HEK293 (cell line): ENCODE measurements around the gene CABP1.

Experiments
- HOXC10 ChIP-seq: sonication (generic); formaldehyde crosslinking; IDR thresholded peaks from 2 replicates; pipeline ENCODE4 v1.8.1; 2023; ENCODE audit warnings: mild to moderate bottlenecking, missing genetic modification reagents
- IKZF3 ChIP-seq: fragments of 450-650 bp; IDR thresholded peaks from 2 replicates; pipeline ENCODE4 v1.5.0; 2018; ENCODE audit warnings: missing biosample characterization, mild to moderate bottlenecking, missing genetic modification characterization, moderate library complexity
- RBAK ChIP-seq: fragments of 450-650 bp; formaldehyde crosslinking; IDR thresholded peaks from 2 replicates; pipeline ENCODE4 v1.5.1; 2016; ENCODE audit warnings: missing biosample characterization, missing genetic modification characterization
- WT1 ChIP-seq: fragments of 450-650 bp; formaldehyde crosslinking; IDR thresholded peaks from 2 replicates; pipeline ENCODE4 v1.5.1; 2016; ENCODE audit warnings: missing biosample characterization, missing genetic modification characterization
- ZNF146 ChIP-seq: fragments of 450-650 bp; formaldehyde crosslinking; IDR thresholded peaks from 2 replicates; pipeline ENCODE4 v1.5.1; 2016; ENCODE audit warnings: missing biosample characterization, missing genetic modification characterization
- ZNF335 ChIP-seq: fragments of 450-650 bp; formaldehyde crosslinking; conservative IDR thresholded peaks from 2 replicates; pipeline ENCODE4 v1.5.1; 2016; ENCODE audit warnings: missing biosample characterization, missing genetic modification characterization
- ZNF549 ChIP-seq: fragments of 450-650 bp; IDR thresholded peaks from 2 replicates; pipeline ENCODE4 v1.5.1; 2018; ENCODE audit warnings: missing biosample characterization, missing genetic modification characterization, mild to moderate bottlenecking, inconsistent platforms, moderate library complexity
- ZNF843 ChIP-seq: fragments of 450-650 bp; formaldehyde crosslinking; IDR thresholded peaks from 2 replicates; pipeline ENCODE4 v1.5.1; 2016; ENCODE audit warnings: missing biosample characterization, missing genetic modification characterization
- TF ChIP-seq, protein P1 (sequence below): fragments of 450-650 bp; formaldehyde crosslinking; IDR thresholded peaks from 2 replicates; pipeline ENCODE4 v1.5.1; 2016; ENCODE audit warnings: missing biosample characterization, missing genetic modification characterization

Gene CABP1

DNA sequence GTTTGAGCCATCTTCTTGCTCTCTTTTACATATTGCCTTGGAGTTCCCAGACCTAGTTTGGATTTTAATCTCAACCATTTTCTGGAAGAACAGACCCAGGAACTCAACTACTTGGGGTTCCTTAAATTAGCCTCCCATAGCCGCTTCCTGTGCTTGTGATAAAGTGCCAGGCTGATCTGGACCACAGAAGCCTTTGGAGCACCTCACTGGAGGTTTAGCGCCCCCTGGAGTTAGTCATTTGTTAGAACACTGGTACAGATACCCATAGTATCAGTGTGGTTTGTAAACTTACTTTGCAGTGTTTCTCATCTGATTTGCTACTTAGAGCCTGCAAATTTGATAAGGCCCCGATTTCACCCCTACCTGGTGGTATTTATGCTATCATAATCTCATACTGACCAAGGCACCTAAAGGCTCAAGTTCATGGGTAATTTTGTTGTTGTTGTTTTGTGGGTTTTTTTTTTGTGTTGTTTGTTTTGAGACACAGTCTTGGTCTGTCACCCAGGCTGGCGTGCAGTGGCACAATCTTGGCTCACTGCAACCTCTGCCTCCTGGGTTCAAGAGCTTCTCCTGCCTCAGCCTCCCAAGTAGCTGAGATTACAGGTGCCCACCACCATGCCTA, 73.5 kb downstream of the CABP1 start (continued):
- TF ChIP-seq ZNF146 (no peak), IKZF3 (no peak), WT1 (tag by site-specific recombination) (no peak), ZNF549 (tag by site-specific recombination) (no peak), ZNF843 (tag by site-specific recombination) (no peak), HOXC10 (CRISPR knock-in tag) (no peak), RBAK (tag by site-specific recombination) (no peak), ZNF335 (tag by site-specific recombination) (no peak)
- TF ChIP-seq, protein P1, sequence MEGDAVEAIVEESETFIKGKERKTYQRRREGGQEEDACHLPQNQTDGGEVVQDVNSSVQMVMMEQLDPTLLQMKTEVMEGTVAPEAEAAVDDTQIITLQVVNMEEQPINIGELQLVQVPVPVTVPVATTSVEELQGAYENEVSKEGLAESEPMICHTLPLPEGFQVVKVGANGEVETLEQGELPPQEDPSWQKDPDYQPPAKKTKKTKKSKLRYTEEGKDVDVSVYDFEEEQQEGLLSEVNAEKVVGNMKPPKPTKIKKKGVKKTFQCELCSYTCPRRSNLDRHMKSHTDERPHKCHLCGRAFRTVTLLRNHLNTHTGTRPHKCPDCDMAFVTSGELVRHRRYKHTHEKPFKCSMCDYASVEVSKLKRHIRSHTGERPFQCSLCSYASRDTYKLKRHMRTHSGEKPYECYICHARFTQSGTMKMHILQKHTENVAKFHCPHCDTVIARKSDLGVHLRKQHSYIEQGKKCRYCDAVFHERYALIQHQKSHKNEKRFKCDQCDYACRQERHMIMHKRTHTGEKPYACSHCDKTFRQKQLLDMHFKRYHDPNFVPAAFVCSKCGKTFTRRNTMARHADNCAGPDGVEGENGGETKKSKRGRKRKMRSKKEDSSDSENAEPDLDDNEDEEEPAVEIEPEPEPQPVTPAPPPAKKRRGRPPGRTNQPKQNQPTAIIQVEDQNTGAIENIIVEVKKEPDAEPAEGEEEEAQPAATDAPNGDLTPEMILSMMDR (tag by site-specific recombination) = peak; percentile 60
